HTR-8/SVneo (cell line): ENCODE data around the gene CELA3B.
"Not testable (repeated sequence)": the region's sequence is repeated elsewhere in the genome, so short reads cannot be mapped to it uniquely, and the experiment has no call there.

ENCODE experiments used
- DNase-seq: peaks from one replicate; pipeline ENCODE4 v3.0.0; 2011; ENCODE audit warnings: low spot score, mixed read lengths; ENCODE audit not compliant: insufficient read length
- FAIRE-seq: peaks from 2 replicates; lab custom pipeline; 2011; peaks lifted over from hg19 to GRCh38; lab: Jason Lieb, UNC

CELA3B gene

DNA sequence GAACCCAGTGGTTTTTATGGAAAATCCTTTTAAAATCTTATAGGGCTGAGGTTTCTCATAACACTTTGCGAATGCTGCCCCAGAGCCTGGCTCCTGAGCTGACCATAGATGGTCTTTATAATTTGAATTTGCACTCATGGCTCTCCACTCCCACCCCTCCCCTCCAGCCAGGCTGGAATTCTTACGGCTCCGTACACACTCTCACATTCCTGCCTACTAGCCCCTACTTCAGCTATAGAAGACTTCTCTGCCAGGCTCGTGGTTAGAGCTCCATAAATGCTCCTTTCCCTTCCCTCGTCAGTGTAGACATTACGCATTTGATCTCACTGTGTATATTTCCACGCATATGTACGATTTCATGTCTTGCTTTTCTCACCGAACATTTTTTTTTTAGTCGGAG is 34.4 kb upstream of the CELA3B start:
- DNase-seq (no peak), FAIRE-seq (no peak)

DNA sequence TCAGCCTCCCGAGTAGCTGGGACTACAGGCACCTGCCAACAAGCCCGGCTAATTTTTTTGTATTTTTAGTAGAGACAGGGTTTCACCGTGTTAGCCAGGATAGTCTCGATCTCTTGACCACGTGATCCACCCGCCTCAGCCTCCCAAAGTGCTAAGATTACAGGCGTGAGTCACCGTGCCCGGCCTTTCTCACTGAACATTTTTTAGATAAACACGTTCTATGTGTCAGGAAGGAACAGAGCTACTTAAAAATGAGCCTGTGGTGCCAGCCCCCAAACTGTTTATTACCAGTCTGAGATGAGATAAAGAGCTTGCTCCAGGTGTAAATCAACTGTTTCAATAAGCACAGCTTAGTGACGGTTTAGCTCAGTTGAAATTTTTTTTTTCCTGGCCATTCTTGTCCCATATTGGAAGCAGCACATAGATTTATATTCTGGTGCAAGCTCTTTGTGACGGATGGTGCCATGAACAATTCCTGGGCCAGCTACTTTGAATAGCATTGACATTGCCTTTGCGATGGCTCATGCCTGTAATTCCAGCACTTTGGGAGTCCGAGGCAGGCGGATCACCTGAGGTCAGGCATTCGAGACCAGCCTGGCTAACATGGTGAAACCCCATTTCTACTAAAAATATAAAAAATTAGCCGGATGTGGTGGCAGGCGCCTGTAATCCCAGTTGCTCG is 33.7 kb upstream of the CELA3B start:
- not testable (repeated sequence) for FAIRE-seq, DNase-seq

DNA sequence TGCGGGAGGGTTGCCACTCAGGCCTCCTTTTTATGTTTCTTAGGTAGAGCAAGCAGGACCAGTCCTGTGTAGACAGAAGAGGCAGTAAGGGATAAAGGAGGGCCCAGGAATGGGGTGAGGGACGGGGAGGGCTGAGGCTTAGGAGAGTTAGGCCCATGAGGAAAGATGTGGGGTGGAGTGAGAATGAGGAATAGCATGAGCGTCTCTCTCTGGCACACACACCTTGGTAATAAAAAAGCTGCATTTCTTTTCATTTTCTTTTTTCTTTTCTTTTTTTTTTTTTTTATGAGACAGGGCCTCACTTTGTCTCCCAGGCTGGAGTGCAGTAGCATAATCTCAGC is 32.1 kb upstream of the CELA3B start:
- FAIRE-seq, result no peak
- DNase-seq, result no peak

DNA sequence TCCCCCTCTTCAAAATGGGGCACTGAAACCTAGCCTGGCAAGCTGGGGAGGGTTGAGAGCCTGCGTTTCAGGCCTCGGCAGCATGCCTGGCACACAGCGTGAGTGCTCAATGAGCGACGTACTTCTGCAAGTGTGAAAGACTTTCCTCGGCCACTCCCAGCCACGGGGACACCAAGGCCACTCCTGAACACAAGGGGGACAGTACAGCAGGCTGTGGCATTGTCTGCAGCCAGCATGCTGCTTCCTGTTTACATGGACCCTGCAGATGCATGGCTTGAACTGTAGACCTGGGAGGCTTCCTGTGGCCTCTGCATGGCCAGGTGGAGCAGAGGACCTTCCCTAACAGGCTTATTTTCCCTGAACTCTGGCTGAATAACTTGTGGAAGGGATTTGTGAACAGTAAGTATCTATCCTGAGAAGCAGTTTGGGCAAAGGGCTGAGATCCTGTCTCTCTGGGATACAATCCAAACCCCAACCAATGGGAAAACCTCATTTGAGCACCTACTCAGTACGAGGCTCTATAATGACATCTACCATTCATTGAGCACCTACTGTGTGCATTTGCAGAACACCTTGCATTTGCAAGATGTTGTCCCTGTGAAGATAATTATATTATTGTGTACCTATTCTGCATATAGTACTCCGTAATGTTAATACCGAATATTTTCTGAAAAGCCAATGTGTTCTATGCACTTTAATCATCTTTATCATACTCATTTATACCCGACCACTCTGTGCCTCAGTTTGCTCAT is 29.8 kb upstream of the CELA3B start:
- no peak for FAIRE-seq
- no peak for DNase-seq

DNA sequence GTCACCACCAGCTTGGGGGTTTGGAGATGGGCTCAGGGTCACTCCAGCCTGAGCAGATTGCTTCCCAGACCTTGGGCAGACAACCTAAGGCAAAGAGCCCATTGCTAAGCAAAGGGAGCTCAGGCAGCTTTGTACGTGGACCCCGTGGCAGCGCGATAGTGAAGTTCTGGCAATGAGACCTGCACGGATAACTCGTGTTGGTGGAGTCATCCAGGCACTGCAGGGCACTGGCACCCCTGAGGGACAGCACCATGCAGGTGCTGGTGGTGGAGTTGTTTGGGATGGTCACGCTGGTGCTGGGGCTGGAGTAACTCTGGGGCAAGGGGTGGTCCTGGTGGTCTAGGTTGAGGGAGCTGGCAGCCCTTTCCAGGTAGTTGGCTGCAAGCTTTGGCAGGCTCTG is 26.1 kb upstream of the CELA3B start:
- DNase-seq (no peak), FAIRE-seq (no peak)

DNA sequence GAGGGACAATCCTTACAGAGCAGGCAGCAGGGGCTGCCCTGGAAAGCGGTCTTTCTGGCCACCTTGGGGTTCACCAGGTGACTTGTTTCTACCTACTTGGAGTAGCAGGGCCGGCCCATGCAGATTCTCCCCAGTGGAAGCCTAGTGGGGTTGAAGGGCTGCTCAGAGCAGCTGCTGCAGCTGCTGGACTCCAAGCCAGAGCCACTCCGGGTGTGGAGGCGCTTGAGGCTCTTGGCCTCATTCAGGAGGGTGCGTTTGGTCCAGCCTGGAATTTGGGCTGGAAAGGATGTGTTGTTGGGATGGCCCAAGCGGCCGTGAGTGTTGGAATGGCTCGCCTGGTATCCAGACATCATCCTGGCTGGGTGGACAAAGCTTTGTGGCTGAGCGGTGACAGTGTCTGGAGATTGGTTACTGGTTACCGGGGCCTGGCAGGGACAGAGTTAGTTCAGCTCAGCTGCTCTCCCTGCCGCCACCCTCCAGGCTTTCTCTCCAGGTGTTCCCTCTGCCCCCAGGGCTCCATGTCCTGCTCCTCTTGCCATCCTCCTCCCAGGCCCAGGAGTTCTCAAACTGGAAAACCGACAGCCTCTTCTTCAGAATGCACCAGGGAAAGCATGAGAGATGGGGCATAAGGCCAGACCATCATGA is 25.5 kb upstream of the CELA3B start:
- FAIRE-seq (no peak), DNase-seq (no peak)

DNA sequence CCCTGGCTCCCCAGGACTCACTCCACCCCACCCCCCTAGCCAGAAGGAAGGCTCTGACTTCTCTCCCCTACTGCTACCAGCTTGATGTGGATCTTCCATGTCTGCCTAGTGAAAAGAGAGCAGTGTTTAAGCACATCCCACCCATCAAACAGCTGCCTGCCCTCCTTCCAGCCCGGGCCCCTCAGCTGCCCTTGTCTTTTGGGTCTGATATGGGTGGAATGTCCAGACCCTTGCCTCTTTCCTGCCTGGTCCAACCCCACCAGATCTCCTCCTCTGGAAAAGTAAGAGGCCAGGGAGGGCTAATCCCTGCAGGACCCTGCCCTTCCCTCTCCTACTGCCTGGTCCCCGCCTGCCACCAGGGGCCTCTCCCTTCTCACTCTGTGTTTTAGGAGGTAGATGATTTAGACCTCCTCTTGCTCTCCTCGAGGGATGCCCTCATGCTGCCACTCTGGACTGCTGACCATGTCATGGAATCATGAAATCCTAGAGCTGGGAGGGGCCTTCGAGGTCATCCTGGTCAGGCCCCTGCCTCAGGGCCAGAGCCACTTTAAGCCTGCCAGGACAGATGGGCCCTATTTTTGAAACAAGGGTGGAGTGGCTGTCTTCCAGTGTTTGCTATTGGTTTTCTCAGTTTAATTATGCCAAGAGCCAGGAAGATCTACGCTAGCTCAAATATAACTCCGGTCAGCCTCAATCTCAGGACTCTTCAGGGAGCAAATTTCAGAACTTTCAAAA is 23.9 kb upstream of the CELA3B start:
- DNase-seq, result no peak

DNA sequence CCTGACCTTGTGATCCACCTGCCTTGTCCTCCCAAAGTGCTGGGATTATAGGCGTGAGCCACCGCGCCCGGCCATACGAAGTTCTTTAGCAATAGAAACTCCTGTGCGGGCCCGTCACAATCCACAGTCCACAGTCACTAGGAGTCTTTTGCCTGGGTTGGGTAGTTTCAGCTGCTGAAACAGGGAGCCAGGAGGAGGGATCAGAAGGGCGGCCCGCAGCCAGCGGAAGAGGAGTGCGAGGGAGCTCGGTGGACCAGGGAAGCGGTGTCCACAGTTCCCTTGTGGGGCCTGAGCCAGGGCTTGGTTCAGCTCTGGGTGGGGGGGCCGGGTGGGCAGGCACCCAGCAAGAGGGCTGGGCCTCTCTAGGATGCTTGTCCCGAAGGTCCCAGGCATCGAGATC is 21.8 kb upstream of the CELA3B start:
- FAIRE-seq (no peak), DNase-seq (no peak)

More for the DNA sequence above, 23.9 kb upstream of the CELA3B start:
- FAIRE-seq, result no peak

DNA sequence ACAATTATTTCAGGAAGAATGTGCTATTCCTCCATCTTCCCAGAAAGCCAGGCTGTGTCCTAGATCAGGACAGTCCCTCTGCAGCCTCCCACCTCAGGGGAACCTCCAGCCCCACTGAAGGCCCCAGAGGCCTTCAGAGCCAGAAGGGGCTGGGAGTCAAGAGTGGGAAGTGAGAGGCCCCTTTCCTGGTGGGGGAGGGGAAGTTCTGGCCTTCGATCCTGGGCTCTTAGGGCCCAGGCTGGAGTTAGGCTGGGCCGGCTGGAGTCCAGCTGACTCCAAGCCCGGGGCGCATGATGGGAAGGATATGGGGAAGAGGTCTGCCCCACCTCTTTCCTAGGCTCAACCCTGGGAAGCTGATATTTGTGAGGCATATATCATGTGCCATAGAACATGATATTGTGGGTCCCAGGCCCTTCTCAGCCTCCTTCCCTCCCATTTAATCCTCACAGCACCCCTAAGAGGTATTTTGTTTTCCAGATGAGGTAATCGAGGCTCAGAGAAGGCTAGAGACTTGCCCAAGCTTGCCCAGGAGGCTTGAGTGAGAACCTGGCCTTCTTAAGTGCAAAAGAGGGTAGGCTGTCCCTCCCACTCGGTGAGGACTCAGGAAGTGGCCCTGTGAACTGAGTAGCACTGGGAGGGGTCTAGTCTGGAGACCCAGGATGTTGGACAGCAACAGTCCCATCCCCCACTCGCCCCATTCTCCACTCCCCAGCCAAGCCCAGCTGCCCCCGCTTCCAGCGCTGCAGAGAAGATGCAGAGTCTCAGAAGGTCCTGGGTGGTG is 21.1 kb upstream of the CELA3B start:
- DNase-seq (no peak), FAIRE-seq (no peak)

DNA sequence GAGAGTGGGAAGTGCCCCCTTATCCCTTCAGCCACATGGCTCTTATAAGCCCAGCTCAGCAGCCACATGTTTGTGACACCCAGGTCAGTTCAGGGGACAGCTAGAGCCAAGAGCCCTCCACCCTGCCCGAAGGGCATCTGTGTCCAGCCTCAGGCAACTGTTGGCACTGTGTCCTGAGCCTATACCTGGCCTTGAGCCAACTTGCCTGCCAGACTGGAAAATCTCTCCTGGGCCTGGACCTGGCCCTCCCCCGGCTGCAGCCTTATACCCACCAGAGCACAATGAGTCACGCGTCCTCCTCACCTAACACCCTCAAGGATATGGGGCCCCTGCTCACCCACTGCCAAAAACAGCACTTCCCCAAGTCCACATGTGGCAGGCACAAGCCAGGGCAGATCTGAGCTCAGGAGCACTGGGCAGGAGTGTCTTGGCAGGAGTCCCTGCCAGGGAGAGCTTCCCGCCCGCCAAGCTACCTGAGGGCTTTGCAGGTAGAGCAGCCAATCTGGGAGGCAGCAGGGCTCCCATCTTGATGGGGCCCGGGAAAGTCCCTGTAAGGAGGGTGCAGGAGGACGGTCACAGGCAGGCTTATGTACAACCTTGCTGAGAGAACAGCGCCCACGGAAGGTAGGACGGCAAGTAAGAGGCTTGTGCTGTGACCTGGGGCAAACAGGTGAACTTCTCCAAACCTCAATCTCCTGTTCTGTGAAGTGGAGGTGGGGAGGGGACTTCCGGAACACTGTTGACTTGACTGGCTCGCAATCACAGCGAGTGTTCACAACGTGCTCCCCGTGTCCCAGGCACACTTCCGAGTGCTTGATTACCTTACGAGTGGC is 19.9 kb upstream of the CELA3B start:
- peak; percentile 28 for FAIRE-seq
- DNase-seq, result peak; percentile 57

DNA sequence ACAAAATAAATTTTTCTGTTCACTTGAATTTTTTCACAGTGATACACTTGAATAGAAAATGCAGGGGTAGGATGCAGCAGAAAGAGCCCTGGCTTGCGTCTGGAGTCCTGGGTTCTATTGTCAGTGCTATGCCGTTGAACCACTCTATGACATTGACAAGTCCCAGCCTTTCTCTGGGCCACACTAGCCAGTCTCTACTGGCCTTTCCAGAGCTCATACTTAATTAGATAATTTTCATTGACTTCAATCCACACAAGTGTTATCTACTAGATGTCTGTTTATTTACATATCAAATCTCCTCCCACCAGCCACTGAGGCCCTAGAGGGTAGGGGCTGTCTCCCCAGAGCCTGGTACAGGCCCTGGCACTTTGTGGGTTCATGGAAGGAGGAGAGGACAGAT is 15.5 kb upstream of the CELA3B start:
- FAIRE-seq (no peak), DNase-seq (no peak)

DNA sequence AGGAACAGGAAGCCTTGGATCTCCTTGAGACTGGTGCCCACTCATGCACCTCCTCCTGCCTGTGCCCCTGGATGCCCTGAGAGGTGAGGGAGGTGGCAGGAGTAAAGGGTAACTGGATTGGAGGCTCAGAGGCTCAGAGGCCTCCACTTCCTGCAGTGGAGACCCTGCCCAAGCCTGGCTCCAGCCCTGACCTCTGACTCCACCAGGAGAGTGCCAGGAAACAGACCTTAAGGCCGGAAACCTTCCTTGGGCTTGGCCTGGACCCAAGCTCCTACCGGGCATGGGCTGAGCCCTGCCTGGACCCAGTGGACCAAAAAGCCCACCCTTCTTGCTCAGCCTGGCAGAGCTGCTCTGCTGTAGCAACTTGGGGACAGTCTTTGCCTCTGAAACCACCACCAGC is 15.0 kb upstream of the CELA3B start:
- DNase-seq (no peak), FAIRE-seq (no peak)

DNA sequence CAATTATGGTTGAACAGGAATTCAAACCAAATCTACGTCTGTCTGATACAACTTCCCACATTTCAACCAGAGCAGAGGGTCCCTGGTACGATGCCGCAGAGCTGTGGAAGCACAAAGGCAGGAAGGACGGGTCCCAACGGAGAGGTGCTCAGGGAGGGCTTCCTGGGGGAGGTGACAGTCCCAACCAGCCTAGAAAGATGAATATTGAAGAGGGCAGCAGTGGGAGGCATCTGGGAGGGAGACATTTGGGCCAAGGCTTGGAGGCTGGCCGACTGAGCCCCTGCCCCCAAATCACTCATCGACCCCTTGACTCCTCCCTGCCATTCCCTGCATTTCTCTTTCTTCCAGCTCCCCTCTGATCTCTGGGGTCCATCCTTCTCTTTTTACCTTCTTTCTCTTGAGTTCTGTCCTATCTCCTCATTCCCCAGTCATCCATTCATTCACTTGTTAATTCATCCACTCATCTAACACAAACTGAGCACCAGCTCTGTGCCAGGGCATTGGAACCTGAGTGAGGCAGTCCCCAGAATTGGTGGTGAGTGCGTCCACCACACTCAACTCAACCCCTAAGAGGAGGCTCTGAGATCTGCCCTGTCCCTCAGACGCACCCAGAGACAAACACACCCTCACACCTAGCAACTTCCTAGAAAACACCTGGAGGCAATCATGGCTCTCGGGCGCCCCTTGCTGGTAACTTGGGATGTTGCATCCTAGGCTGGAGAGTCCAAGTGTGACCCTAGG is 13.2 kb upstream of the CELA3B start:
- DNase-seq (peak; percentile 76), FAIRE-seq (peak; percentile 16)

DNA sequence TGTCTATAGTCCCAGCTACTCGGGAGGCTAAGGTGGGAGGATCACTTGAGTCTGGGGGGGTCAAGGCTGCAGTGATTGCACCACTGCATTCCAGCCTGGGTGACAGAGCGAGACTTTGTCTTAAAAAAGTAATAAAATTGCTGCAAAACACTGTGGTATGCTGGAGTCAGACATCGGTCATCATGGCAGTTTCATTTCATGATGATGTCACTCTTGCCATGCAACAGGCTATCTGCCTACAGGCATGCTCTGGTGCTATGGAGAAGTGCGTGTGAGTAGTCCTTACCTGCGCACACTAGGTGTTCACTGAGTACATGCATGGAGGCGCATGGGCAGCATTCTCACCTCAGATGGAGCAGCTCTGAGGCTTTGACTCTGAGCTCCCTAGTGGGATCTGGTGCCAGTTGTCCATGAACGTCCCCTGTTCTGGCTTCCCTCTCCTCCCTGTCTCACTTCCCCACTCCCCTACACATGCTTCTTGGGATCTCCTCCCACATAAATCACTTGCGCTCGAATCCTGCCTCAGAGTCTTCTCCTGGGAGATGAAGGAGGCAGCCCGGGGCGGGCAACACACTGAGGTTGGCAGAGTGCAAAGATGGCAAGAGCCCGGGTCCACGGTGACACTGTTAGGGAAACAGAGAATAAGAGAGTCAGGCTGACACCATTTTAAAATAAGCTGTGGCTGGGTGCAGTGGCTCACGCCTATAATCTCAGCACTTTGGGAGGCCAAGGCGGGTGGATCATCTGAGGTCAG is 10.4 kb upstream of the CELA3B start:
- no peak for FAIRE-seq
- DNase-seq, result peak; percentile 24

DNA sequence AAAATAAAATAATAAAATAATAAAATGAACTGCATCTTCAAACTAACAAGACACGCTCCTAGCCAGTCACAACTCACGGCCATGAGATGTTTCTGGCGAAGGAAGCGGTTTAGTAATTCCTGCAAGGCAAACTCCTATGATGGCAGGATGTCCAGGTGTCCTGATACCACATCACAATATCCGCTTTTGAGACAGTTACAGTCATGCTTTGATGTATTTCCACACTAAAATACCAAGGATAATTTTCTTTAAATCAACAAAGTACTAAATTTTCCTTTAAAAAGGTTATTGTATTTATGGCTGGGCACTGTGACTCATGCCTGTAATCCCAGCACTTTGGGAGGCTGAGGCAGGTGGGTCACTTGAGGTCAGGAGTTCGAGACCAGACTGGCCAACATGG is 9.6 kb upstream of the CELA3B start:
- not testable (repeated sequence) for FAIRE-seq, DNase-seq

DNA sequence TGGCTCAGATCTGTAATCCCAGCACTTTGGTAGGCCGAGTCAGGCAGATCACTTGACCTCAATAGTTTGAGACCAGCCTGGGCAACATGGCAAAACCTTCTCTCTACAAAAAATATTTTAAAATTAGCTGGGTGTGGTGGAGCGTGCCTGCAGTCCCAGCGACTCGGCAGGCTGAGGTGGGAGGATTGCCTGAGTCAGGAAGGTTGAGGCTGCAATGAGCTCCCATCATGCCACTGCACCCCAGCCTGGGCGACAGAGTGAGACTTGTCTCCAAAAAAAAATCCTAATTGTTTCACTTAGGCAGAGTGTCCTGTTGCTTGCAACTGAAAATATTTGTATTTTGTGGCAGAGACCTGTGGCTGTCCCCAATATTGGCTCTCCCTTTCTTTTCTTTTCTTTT is 7.8 kb upstream of the CELA3B start:
- DNase-seq, FAIRE-seq: not testable (repeated sequence)

DNA sequence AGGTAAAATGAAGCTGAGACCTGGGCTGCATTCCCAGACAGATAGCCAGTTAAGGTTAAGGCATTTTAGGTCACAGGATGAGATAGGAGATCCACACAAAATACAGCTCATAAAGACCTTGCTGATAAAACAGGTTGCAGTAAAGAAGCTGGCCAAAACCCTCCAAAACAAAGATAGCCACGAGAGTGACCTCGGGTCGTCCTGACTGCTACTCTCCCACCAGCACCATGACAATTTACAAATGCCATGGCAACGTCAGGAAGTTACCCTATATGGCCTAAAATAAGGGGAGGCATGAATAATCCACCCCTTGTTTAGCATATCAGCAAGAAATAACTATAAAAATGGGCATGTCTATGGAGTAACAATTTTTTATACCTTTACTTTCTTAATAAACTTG is 6.3 kb upstream of the CELA3B start:
- DNase-seq, FAIRE-seq: not testable (repeated sequence)

DNA sequence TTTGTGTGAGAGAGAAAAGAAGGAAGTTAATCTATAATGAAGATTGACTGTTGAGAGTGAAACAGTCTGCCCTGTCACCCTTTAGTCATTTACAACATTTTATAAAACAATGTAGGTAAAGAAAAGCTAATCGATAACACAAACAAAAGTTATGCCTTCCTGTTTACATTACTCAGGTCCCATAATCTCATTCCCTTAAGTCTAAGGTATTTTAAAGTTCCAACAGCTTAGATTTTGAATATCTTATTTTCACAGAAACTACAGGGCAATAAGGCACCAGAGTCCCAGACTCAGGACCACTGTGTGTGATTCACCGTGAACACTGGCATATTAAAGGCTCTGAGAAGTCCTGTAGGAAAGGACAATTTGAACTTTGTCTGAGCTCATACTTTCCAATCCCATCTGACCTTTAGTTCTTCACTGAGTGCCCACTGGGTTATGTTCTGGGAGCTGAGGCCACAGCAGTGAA is 3.8 kb upstream of the CELA3B start:
- not testable (repeated sequence) for FAIRE-seq, DNase-seq
